GM20431 (cell line): ENCODE results near the gene MSANTD2.

Experiments used
- in situ Hi-C: fragments of 300-500 bp; cut with MseI, MboI; formaldehyde crosslinking; loops from one replicate; pipeline ENCODE4 v1.15.0; 2020; ENCODE audit warnings: low sequenced_read_pairs; ENCODE audit not compliant: unreplicated experiment

The MSANTD2 gene

GRCh38 chr11:124745835-124746620, 54.2 kb downstream of the MSANTD2 start:
- in situ Hi-C loops = no loop called here

DNA sequence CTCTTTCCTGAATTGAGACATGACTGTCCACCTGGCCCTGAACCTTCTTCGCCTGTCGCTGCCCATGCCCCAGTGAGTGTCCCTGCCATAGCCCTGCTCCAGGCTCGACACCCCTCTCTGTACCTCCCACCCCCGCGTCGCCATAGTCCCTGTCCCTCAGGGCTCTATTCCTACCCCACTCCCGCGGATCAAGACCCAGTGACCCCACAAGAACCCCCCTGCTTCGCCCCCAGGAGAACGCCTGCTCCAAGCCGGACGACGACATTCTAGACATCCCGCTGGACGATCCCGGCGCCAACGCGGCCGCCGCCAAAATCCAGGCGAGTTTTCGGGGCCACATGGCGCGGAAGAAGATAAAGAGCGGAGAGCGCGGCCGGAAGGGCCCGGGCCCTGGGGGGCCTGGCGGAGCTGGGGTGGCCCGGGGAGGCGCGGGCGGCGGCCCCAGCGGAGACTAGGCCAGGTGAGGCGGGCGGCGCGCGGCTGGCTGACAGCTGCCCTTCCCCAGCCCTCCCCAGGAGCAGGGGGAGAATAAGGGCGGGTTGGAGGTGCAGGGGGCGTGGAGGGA, 54.9 kb downstream of the MSANTD2 start:
- in situ Hi-C loops = no loop called here

DNA sequence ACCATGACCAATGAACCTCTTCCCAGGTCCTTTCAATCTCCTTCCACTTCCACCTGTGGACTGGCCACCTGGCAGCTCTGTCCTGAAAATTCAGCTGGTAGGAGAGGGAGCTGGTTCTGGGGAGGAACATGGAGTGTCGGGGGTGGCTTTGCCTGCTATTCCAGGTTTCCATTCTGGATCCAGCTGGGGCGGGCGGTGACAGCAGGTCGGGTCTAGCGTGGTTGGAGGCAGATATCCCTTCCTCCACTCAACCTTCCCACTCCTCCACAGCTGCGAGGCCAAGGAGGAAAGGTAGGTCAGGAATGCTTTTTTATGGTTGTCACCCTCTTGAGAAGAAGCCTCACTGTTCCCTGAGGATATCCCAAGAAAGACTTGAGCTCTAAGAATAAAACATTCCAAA, 57.2 kb downstream of the MSANTD2 start:
- in situ Hi-C loops = no loop called here

GRCh38 chr11:124742555-124742954, 57.7 kb downstream of the MSANTD2 start:
- in situ Hi-C loops = no loop called here

GRCh38 chr11:124740277-124740882, 59.8 kb downstream of the MSANTD2 start:
- in situ Hi-C loops = no loop called here

- in situ Hi-C loops = no loop called here
Observed at GRCh38 chr11:124739479-124740276, 60.5 kb downstream of the MSANTD2 start, which contains the start of gene NRGN. TSS of gene NRGN (plus strand) at chr11:124739942. CDS start at chr11:124740085, 143 bp downstream.

- in situ Hi-C loops = no loop called here
Observed at GRCh38 chr11:124738713-124739478, 61.3 kb downstream of the MSANTD2 start.

DNA sequence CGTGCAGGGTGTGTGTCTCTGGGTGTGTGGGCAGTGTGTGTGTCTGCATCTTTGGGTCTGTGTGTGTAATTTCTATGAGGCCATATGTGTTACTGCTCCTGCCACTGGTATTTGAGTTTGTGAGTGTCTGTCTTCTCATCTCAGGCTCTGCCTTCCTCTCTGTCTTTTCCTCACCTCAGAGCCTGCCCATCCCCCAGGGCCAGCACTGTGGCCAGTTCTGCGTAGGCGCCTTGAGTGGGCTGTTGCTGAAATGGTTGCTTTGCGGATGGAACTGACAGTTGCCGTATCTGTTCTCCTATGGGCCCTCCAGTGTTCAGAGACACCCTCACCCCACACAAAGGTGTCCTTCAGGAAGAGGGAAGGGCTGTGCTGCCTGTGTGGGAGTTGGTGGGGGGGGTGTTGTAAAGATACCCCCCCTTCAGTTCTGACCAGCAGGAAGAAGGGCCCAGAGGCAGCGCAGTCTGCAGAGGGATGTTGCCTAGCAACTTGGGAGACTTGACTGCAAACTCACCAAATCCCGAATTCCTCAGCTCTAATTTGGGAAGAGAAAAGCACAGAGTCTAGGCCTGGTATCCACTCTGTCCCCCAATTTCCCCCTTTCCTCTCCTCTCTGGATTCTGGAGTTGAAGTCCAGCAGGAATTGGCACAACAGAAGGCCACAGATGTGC, 62.4 kb downstream of the MSANTD2 start:
- in situ Hi-C loops = no loop called here

GRCh38 chr11:124736736-124737135, 63.5 kb downstream of the MSANTD2 start:
- in situ Hi-C loops = no loop called here

DNA sequence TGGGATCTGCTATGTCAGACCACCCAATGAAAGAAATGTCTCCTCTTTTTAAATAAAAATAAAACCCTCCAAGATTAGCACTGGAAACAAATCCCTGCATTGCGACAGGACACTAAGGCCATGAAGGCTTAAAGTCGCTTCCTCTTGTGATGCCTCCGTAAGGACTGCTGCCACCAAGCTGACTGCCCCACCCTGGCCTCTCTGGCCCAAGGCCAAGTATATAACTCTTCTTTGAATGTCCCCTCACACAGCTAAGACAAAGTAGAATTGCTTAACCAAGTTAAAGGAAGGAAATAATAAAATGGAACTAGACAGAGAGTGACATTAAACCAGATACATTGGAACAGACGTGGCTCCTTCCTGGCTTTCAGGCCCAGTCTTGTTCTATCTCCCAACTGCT, 68.0 kb downstream of the MSANTD2 start:
- in situ Hi-C loops = no loop called here

DNA sequence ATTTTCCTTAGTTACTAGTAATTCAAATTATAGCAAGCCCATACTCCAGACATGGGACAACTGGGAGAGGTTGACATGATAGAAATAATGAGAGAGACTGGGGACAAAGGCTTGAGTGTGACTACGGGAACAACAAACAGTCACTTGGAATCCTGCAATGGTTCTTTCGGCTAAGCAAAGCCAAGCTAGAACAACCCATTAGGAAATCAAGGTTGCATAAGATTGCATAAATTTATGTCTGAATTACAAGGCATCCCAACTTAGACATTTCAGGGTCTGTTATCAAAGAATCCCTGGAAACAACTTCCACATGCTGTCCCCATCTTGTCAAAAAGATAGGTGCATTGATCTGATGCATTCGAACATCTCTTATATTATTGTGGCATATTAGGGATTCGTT, 70.6 kb downstream of the MSANTD2 start:
- in situ Hi-C loops = no loop called here

GRCh38 chr11:124728134-124728533, 72.1 kb downstream of the MSANTD2 start:
- in situ Hi-C loops = no loop called here

DNA sequence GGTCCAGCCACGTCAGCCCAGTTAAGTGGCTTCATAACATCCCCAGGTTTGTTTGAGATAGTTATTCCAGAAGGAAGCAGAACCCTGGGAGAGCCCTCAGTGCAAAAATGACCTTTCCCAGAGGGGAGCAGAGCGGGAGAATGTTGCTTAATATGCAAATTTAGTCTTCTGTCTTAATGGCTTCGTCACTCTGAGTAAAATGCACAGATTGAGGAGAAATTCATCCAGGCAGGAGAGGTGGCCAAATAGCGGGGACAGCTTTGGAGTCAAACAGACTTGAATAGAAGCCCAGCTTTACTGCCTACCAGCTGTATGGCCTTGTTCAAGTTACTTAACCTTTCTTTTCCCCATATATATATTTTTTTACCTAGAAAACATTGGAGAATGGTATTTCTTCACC, 72.7 kb downstream of the MSANTD2 start:
- in situ Hi-C loops = no loop called here

DNA sequence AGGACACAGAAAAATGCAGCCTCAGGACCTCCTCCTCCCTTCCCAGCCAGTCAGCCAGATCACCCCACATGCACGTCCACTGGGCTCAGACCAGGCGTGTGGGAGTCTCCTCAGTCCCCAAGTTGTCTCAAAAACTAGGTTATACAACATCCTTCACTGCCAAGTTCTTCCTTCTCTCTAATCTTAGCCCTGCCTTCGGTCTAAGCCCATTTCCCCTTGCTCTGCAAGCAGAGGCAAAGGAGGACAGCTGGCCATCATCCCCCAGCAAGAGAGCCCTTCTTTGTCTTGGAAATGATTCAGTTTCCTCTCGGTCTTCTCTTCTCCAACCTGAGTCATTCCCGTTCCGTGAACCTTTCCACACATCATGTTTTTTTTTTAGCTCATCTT, 74.5 kb downstream of the MSANTD2 start:
- in situ Hi-C loops = no loop called here

- in situ Hi-C loops = no loop called here
Observed at GRCh38 chr11:124724979-124725718, 75.1 kb downstream of the MSANTD2 start.

GRCh38 chr11:124722176-124722575, 78.0 kb downstream of the MSANTD2 start:
- in situ Hi-C loops = no loop called here

GRCh38 chr11:124719534-124719933, 80.7 kb downstream of the MSANTD2 start:
- in situ Hi-C loops = no loop called here

DNA sequence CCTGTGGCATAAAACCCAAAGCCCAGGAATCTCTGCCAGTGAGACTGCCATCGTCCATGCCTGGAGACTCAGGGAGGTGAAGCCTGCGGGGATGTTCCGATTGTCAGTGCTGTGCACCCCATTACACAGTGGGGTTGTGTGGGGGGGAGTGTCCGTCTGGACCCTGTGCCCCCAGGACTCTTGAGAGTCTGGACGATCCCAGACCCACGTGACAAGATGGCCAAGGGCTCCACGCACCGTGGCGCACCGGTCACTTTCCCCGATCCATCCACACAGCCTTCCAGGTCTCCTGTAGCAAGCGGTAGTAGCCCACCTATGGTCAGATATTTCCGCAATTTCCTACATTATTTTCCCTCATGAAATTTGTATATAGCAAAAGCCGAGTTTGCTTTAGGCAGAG, 81.4 kb downstream of the MSANTD2 start:
- in situ Hi-C loops = no loop called here
